SK-N-SH (cell line): ENCODE results near the gene SPEM1. TPM values are rescaled to one million over a fixed set of nuclear protein-coding genes. Genes with fewer than 3 reads are reported as not detected.

Experiments
- CTCF ChIA-PET: fragments of 300-600, 350-600 bp; formaldehyde crosslinking; extraction: SDS; loops from one replicate; lab custom pipeline; 2021; lab: Yijun Ruan, JAX
- POLR2A ChIA-PET: fragments of 350-600 bp; sonication (Branson Sonifier 250); formaldehyde crosslinking; extraction: SDS; loops from one replicate; lab custom pipeline; 2020; ENCODE audit warnings: antibody characterized with exemption, inconsistent platforms; lab: Yijun Ruan, JAX
- DNase-seq: peaks from one replicate; pipeline ENCODE4 v3.0.0; 2012
- H2AFZ ChIP-seq: fragments of 200-600 bp; sonication (generic); 2 replicates; pipeline ENCODE4 v1.8.1; 2016; ENCODE audit warnings: antibody characterized with exemption, mild to moderate bottlenecking, low read depth
- H3F3A ChIP-seq: fragments of 200-600 bp; sonication (generic); replicated peaks from 2 replicates; pipeline ENCODE3; 2016; ENCODE audit warnings: antibody characterized with exemption, mild to moderate bottlenecking; ENCODE audit not compliant: insufficient read depth
- H3K27ac ChIP-seq, 2 experiments: fragments of 200-500 bp in 1 of 2; fragments of 200-600 bp in 1 of 2; sonication (Bioruptor generic) in 1 of 2; sonication (generic), shearing (Covaris generic) in 1 of 2; 2 replicates each; pipeline versions ENCODE4 v1.5.1 to v1.6.1; 2014 to 2016; ENCODE audit warnings: low read depth in 2 of 2, inconsistent platforms in 1 of 2, low read length in 1 of 2, mild to moderate bottlenecking in 1 of 2, mixed read lengths in 1 of 2
- H3K27me3 ChIP-seq: fragments of 200-600 bp; sonication (generic), shearing (Covaris generic); 2 replicates; pipeline ENCODE4 v1.6.1; 2016; ENCODE audit warnings: mixed run types; ENCODE audit not compliant: insufficient read depth
- H3K36me3 ChIP-seq, 2 experiments: fragments of 200-500 bp in 1 of 2; fragments of 200-600 bp in 1 of 2; sonication (Bioruptor generic) in 1 of 2; sonication (generic) in 1 of 2; replicated peaks in 1 of 2; 2 replicates each; pipeline versions ENCODE3 to v1.5.1; 2014 to 2016; ENCODE audit warnings: low read length in 1 of 2, mild to moderate bottlenecking in 1 of 2; ENCODE audit not compliant: insufficient read depth in 2 of 2, control insufficient read depth in 1 of 2
- H3K4me1 ChIP-seq, 2 experiments: fragments of 200-500 bp in 1 of 2; fragments of 200-600 bp in 1 of 2; sonication (Bioruptor generic) in 1 of 2; sonication (generic), shearing (Covaris generic) in 1 of 2; 2 replicates each; pipeline versions ENCODE4 v1.5.1 to v1.6.1; 2014 to 2016; ENCODE audit warnings: low read depth in 1 of 2, low read length in 1 of 2, mixed run types in 1 of 2; ENCODE audit not compliant: insufficient read depth in 2 of 2, control insufficient read depth in 1 of 2
- H3K4me2 ChIP-seq: fragments of 200-600 bp; sonication (generic), shearing (Covaris generic); 2 replicates; pipeline ENCODE4 v1.6.1; 2017; ENCODE audit warnings: mixed run types
- H3K4me3 ChIP-seq, 2 experiments: fragments of 200-500 bp in 1 of 2; fragments of 200-600 bp in 1 of 2; sonication (Bioruptor generic) in 1 of 2; sonication (generic), shearing (Covaris generic) in 1 of 2; 2 replicates each; pipeline versions ENCODE4 v1.5.1 to v1.8.1; 2014 to 2016; ENCODE audit warnings: low read depth in 2 of 2, inconsistent platforms in 1 of 2, low read length in 1 of 2, mild to moderate bottlenecking in 1 of 2, mixed read lengths in 1 of 2, moderate library complexity in 1 of 2
- H3K79me2 ChIP-seq: fragments of 200-600 bp; sonication (generic); 2 replicates; pipeline ENCODE4 v1.8.1; 2017; ENCODE audit warnings: mild to moderate bottlenecking; ENCODE audit not compliant: insufficient read depth
- H3K9ac ChIP-seq: fragments of 200-600 bp; sonication (generic); 2 replicates; pipeline ENCODE4 v1.6.1; 2017; ENCODE audit warnings: mixed run types
- H3K9me2 ChIP-seq: fragments of 200-600 bp; sonication (generic); 2 replicates; pipeline ENCODE4 v1.6.1; 2017; ENCODE audit warnings: mixed run types
- H3K9me3 ChIP-seq: fragments of 200-600 bp; sonication (generic); 2 replicates; pipeline ENCODE4 v1.6.1; 2017; ENCODE audit warnings: mixed run types, mild to moderate bottlenecking, moderate library complexity
- H4K20me1 ChIP-seq: fragments of 200-600 bp; sonication (generic); 2 replicates; pipeline ENCODE4 v1.6.1; 2017; ENCODE audit warnings: mild to moderate bottlenecking, mixed run types; ENCODE audit not compliant: insufficient read depth
- CHD2 ChIP-seq: fragments of 150-350 bp; IDR thresholded peaks from 2 replicates; pipeline ENCODE4 v1.6.1; 2018; ENCODE audit warnings: low read length; ENCODE audit not compliant: partially characterized antibody
- CTCF ChIP-seq: fragments of 200-600 bp; sonication (generic); IDR thresholded peaks from 2 replicates; pipeline ENCODE4 v1.6.1; 2017; ENCODE audit warnings: antibody characterized with exemption, mild to moderate bottlenecking, moderate library complexity
- EP300 ChIP-seq, 2 experiments: IDR thresholded peaks; 2 replicates each; pipeline versions ENCODE4 v1.4.0 to v1.6.1; 2012; ENCODE audit warnings: borderline replicate concordance in 1 of 2, low read depth in 1 of 2, low read length in 1 of 2
- FOSL2 ChIP-seq: IDR thresholded peaks from 2 replicates; pipeline ENCODE4 v1.4.0; 2012; ENCODE audit warnings: low read depth, mild to moderate bottlenecking, moderate library complexity, borderline replicate concordance
- FOXM1 ChIP-seq: IDR thresholded peaks from 2 replicates; pipeline ENCODE4 v1.4.0; 2012; ENCODE audit warnings: low read depth, mild to moderate bottlenecking
- MAX ChIP-seq: IDR thresholded peaks from 2 replicates; pipeline ENCODE4 v1.4.0; 2012; ENCODE audit warnings: low read depth
- MEF2A ChIP-seq: IDR thresholded peaks from 2 replicates; pipeline ENCODE4 v1.4.0; 2012; ENCODE audit warnings: low read depth, borderline replicate concordance
- NRF1 ChIP-seq: IDR thresholded peaks from 2 replicates; pipeline ENCODE4 v1.6.1; 2012; ENCODE audit warnings: low read depth, mild to moderate bottlenecking, low read length
- PBX3 ChIP-seq: IDR thresholded peaks from 2 replicates; pipeline ENCODE4; 2012
- POLR2AphosphoS5 ChIP-seq: IDR thresholded peaks from 2 replicates; pipeline ENCODE4 v1.6.1; 2012; ENCODE audit warnings: low read depth, low read length
- RCOR1 ChIP-seq: fragments of 150-350 bp; IDR thresholded peaks from 2 replicates; pipeline ENCODE4 v1.6.1; 2017; ENCODE audit warnings: antibody characterized with exemption, low read length
- REST ChIP-seq: IDR thresholded peaks from 2 replicates; pipeline ENCODE4 v1.6.1; 2012; ENCODE audit warnings: mild to moderate bottlenecking, low read depth, low read length, moderate library complexity
- SMC3 ChIP-seq: IDR thresholded peaks from 2 replicates; pipeline ENCODE4 v1.6.1; 2012; ENCODE audit warnings: low read depth, low read length, improper control_type of control experiment
- TAF1 ChIP-seq: IDR thresholded peaks from 2 replicates; pipeline ENCODE4 v1.6.1; 2012; ENCODE audit warnings: low read depth, mild to moderate bottlenecking, low read length, moderate library complexity, borderline replicate concordance
- TCF12 ChIP-seq: IDR thresholded peaks from 2 replicates; pipeline ENCODE4 v1.4.0; 2012
- TEAD4 ChIP-seq: IDR thresholded peaks from 2 replicates; pipeline ENCODE4 v1.4.0; 2012; ENCODE audit warnings: mild to moderate bottlenecking, borderline replicate concordance; ENCODE audit not compliant: insufficient read depth
- WGBS: methylation state at CpG from one replicate; pipeline ENCODE4 v1.1.6; 2017; ENCODE audit warnings: low lambda C conversion rate; 5-methylcytosine and 5-hydroxymethylcytosine counted together
- polyA plus RNA-seq, 3 experiments: library from polyadenylated mRNA; depleted of rRNA; stranded (reverse); fragments of >200 nt; gene quantifications; 2 replicates each; pipeline ENCODE4 v1.2.3, GENCODE V29; 2012

Gene SPEM1
- polyA plus RNA-seq, 1 of the 3 experiments (the other 2 are of a cell fraction) = not detected

GRCh38 chr17:7388856-7389255 lies 31.3 kb upstream of the SPEM1 start:
- H3F3A ChIP-seq = peaks cover 5% of the 10 kb centered on the region

More at GRCh38 chr17:7388856-7389255, 31.3 kb upstream of the SPEM1 start:
- H3K4me2 ChIP-seq = no peak overlapping the region
- TF ChIP-seq TAF1 = no peak
- TF ChIP-seq SMC3 = no peak
- TF ChIP-seq MAX = no peak
- TF ChIP-seq MEF2A = no peak
- no peak for TF ChIP-seq REST
- no peak for TF ChIP-seq PBX3
- no peak for TF ChIP-seq FOSL2
- no peak for TF ChIP-seq CTCF
- no peak for TF ChIP-seq EP300 (IDR thresholded peaks at IDR 0.05; ENCODE audit: borderline replicate concordance in 1 of 2, low read depth in 1 of 2, low read length in 1 of 2)
- no peak for TF ChIP-seq POLR2AphosphoS5
- no peak for TF ChIP-seq RCOR1
- no peak for TF ChIP-seq TEAD4
- no peak for TF ChIP-seq TCF12
- TF ChIP-seq NRF1 = no peak
- TF ChIP-seq CHD2 = no peak
- no peak for TF ChIP-seq FOXM1
- TF ChIP-seq, all 33 proteins: peak for 0
- H3K27ac ChIP-seq = no peak overlapping the region
- H4K20me1 ChIP-seq = no peaks in the 10 kb centered on the region
- POLR2A ChIA-PET = interaction anchor here (1.3 kb wide), 1 partner anchor 95 kb away, joined by 3 read pairs; the partner anchor contains the start of gene POLR2A
- H3K4me3 ChIP-seq = no peak overlapping the region
- CTCF ChIA-PET = interaction anchor here (0.9 to 2.5 kb wide), 6 partner anchors 8 to 172 kb away, joined by 3 to 13 read pairs (median 4); partner anchors contain the start of genes TMEM95 and TNK1
- DNase-seq = no peak
- no peak overlapping the region for H2AFZ ChIP-seq
- H3K9ac ChIP-seq = no peak overlapping the region
- H3K36me3 ChIP-seq = peaks cover 18 to 34% of the 10 kb centered on the region in 2 experiments
- peaks cover 0 to 14% of the 10 kb centered on the region in 2 experiments; a peak in 1 of 4 replicates for H3K4me1 ChIP-seq
- H3K79me2 ChIP-seq = peaks cover 14% of the 10 kb centered on the region; the same call in 1 of the 2 replicates
- H3K9me3 ChIP-seq = no peaks in the 10 kb centered on the region
- H3K27me3 ChIP-seq = no peaks in the 10 kb centered on the region
- 93% methylated on average over 9 of the region's 10 CpGs for WGBS
- H3K9me2 ChIP-seq = no peaks in the 10 kb centered on the region
